GM18526 (cell line): ENCODE results near the gene UCK2.

Source experiments
- POLR2A ChIP-seq: IDR thresholded peaks from 3 replicates; pipeline ENCODE4 v1.6.1; 2011; ENCODE audit not compliant: insufficient read length; ENCODE audit errors: extremely low read depth

The UCK2 gene

GRCh38 chr1:165883056-165883455 is 55.6 kb downstream of the UCK2 start:
- TF ChIP-seq POLR2A, result no peak

DNA sequence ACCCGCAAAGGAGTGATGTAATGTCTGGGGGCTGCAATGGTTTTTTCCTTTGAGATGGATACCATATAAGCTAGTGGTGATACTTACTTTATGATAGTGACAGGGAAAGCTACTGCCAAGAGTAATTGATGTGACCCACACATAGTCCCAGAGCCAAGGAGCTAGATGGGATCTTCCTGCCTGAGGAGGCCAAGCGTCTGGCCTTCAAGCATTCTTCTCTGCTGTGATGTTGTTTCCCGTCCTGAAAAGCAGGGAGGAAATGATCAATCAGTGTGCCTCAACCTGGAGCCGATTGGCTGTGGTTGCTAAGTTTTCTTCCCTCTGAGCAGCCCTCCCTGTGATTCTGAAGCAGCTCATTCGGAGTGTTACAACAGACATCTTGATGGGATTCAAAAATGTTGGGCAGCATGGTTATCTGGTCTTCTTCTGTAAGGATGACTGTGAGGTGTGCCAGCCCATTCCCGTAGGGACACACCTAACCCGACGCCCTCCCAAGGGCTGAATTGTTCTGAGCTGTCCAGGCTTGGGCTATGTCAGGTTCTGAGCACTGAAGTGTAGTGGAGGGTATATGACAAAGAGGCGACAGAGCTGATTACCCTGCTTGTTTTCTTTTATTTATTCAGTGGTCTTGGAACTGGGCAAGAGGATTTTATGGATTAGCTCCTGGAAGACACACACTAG is 56.7 kb downstream of the UCK2 start:
- no peak for TF ChIP-seq POLR2A

DNA sequence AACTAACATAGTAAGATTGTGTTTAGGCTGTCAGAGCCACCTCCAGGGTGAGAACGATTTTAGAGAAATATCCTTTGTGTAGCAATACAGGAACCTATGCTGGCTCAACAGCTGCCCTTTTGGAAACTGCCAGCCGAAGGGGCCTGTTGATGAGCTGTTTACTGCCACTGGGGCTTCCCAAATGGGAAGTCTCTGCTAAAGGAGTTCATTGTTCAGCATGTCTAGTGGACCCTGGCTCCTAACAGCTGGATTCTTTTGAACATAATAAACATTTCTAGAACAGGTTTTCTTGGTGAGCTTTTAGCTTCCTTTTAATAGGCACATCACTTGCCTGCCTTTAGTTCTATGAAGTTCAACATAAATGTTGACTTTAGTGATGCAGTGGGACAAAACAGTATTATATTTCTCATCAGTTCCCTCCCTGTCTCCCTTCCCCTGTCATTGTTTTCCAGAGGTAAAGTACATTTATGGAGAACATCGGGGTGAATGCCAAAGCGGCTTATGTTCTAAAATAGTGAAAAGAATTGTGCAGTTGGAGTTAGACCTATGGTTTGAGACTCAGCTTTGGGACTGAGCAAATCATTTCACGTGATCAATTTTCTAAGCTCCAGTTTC is 57.4 kb downstream of the UCK2 start:
- TF ChIP-seq POLR2A, result no peak

- TF ChIP-seq POLR2A, result no peak
Observed at GRCh38 chr1:165885305-165885694, 57.9 kb downstream of the UCK2 start.

DNA sequence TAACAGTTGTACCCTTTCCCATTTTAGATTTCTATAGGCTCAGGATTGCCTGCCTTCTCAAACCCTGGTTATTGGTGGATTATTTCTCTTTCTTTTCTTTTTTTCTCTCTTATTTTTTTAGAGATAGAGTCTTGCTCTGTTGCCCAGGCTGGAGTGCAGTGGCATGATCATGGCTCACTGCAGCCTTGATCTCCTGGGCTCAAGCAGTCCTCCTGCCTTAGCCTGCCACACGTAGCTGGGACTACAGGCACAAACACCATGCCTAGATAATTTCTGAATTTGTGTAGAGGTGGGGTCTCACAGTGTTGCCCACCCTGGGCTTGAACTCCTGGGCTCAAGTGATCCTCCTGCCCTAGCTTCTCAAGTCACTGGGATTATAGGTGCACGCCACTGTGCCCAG is 58.8 kb downstream of the UCK2 start:
- no peak for TF ChIP-seq POLR2A

DNA sequence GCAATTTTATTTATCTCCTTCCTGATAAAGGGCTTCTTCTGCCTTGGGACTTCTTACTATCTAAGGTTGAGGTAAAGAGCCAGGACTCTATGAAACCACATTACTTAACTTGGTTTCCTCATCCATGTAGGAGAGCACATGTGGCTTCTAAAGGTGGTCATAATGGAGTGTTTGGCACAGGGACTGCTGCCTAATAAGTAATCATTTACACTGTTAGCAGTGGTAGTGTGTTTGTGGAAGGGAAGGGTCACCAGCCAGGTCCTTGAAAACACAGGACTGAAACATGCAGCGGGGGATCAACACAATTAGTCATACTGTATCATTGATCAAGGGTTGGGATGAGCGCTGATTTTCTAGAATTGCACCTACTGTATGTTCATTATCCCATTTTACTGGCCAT is 59.6 kb downstream of the UCK2 start:
- TF ChIP-seq POLR2A, result no peak

- TF ChIP-seq POLR2A, result no peak
Observed at GRCh38 chr1:165887877-165888551, 60.6 kb downstream of the UCK2 start.

- no peak for TF ChIP-seq POLR2A
Observed at GRCh38 chr1:165888552-165888920, 61.1 kb downstream of the UCK2 start.

DNA sequence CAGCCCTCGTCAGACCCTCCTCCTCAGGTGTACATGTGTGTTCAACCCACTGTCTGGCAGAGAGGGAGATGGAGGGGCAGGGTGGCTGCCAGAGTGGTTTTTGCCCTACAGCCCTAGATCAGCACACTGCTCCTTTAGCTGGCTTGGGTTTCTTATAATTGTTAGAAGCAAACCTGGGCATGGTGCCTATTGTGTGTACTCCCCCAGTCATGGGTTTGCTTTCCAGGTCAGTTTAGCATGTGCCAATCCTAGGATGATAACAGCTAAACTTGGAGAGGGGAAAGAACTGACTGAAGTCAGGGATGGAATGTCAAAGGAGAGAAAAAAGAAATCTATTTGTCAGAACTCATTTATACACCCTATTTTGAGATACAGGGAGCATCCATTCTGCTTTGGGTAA is 63.3 kb downstream of the UCK2 start:
- TF ChIP-seq POLR2A, result no peak

GRCh38 chr1:165891111-165891860 is 63.9 kb downstream of the UCK2 start:
- no peak for TF ChIP-seq POLR2A

- no peak for TF ChIP-seq POLR2A
Observed at GRCh38 chr1:165892935-165893334, 65.5 kb downstream of the UCK2 start.

DNA sequence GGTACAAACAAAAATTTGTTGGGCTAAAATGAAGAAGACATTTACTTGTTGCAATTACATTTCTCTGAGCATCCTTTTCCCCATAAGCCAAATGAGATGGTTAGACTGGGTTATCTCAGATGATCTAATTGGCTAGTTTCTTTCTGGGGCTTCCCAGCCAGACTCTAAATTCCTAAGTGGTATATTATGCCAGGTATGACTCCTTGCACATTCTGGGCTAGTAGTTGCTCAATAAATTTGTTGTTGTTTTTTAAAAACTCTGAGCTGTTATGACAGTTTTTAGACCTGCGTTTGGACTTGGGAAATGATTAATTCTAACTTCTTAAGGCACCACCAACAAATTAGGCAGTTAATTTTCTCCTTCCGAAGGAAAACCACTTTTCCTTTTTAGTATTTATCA is 66.1 kb downstream of the UCK2 start:
- TF ChIP-seq POLR2A, result no peak

DNA sequence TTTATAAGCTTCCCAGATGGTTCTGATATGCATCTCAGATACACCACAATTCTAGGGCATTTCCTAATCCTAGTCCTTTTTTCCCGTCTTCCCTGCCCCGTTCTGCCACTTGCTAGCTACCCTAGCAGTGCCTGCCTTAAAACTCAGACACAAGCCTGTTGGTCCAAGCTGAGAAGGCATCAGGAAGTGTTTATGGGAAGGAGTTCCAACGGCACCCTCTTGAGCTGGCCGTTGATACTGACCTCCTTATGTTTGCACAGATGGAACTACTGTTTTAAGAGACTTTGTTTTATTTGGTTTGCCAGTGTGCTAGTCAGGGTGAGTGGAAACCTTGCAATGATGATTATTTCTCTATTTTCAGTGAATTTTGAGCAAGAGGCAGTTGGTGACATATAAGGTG is 67.2 kb downstream of the UCK2 start:
- TF ChIP-seq POLR2A, result no peak

GRCh38 chr1:165895451-165895871 is 68.0 kb downstream of the UCK2 start:
- no peak for TF ChIP-seq POLR2A

- no peak for TF ChIP-seq POLR2A
Observed at GRCh38 chr1:165896277-165896676, 68.9 kb downstream of the UCK2 start.
